ENCODE data around the gene VASN.
"Not testable (repeated sequence)": the region's sequence is repeated elsewhere in the genome, so short reads cannot be mapped to it uniquely, and the experiment has no call there.

VASN gene

DNA sequence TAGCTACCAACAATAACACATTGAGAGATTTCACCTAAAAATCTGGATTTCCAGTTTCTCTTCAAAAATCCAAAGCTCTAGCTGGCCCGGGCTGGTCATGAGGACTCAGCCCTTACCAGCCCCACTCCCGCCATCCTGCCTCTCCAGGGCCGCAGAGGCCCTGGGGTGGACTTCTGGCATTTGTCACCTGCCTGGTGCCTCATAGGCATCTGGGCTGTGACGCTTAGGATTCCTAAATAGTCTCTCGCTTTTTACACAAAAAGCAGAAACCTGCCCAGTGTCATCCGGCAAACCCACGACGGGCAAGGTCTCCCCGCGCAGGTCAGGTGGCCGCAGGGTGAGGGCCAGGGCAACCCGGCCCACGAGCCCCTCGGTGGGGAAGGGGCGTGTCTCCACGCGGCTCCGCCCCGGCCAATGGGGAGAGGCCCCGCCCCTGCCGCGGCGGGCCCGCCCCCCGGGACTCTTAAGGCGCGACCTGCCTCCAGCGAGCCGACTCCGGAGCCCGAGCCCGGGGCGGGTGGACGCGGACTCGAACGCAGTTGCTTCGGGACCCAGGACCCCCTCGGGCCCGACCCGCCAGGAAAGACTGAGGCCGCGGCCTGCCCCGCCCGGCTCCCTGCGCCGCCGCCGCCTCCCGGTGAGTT, at the start of gene VASN:
Gene VASN (plus strand): TSS at position 492 of the 644 bp plus-strand sequence. CDS start 9,030 bp downstream, outside the sequence.
- peak; percentile 91 for DNase-seq

DNA sequence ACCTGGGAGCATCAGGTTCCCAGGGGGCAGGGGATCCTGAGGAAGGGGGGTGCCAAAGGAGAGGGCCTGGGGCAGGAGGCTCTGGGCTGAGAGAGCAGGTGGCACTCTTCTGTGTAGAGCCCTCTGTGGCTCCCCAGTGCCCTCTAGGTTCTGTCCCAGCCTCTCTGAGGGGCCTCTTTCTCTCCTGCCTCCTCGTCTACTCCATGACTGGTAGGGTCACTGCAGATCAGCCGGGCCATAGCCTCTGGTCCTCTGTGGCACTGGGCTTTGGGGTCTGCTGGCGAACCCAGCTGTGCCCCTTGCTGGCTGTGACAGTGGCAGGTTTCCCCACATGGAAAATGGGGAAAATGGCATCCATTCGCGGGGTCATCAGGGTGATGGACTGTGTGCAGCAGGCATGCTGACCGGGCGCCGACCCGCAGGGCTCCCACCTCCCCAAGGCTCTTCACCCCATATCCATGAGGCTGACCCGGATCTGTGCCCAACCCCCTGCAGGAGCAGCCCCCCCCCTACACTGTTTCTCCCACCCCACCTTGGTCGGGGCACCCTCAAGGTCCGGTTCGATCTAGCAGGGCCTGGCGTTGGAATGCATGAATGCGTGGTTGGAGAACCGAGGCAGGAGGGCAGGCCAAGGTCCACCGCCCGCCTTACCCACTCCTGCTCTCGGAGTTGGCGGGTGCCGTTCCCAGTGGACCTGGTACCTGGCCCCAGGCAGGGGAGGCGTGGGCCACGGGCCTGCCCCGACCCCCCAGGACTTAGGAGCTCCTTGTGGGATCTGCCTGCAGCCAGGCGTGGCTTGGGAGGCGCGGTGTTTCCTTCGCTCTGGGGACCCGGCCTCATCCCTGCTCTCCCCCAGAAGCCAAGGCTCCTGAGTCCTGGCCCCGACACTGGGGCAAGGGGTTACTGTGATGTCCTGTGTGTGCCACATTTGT, 49.3 kb upstream of the VASN start:
- no peak for DNase-seq

- DNase-seq = no peak
Measured at GRCh38 chr16:4323071-4323844, 48.4 kb upstream of the VASN start.

DNA sequence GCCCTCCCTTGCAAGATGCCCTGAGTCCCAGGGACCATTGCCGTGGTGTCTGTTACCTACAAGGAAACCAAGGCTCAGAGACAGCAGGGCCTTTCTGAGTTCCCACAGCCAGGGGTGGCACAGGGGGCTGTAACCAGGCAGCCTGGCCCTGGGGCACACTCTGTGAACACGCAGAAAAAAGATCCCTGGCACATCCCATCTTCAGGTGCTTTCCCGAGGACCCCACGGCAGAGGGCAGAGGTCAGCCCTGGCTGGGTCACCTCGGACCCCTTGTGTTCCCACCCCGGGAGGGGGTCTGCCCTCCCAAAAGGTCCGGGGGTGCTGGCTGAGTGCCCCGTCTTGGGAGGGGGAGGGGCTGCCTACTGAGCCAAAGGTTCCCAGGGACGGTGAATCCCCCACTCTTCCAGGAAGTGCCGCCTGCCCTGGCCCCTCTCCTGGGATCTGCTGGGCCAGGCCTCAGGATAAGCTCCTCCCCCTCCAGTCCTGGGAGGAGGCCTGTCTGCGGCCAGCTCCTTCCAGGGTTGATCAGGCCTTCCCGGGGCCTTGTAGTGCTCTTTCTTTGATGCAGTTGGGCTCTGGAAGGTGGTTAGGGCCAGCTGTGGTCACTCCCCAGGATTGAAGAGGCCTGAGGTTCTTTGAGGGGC, 47.7 kb upstream of the VASN start:
- DNase-seq = peak; percentile 58

GRCh38 chr16:4324492-4325252, 47.0 kb upstream of the VASN start:
- no peak for DNase-seq

DNA sequence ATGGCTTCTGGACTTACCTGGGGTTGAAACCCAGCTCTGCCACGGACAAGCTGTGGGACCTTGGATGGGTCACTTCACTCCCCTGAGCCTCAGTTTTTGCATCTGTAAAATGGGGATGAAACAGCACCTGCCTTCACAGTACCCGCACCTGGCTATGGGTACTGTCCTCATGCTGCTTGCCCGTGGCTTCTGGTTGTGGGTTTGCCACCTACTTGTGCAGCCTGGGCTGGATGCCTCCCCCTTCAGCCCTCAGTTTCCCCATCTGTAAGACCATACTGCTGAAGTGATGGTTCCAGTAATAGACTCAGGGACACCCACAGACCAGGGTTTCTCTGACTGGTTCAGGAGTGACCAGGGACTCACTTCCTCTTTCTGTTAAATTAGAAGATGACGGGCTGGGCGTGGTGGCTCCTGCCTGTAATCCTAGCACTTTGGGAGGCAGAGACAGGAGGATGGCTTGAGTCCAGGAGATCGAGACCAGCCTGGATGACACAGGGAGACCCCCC, 46.3 kb upstream of the VASN start:
- no peak for DNase-seq

GRCh38 chr16:4327386-4328045, 44.1 kb upstream of the VASN start:
- no peak for DNase-seq

DNA sequence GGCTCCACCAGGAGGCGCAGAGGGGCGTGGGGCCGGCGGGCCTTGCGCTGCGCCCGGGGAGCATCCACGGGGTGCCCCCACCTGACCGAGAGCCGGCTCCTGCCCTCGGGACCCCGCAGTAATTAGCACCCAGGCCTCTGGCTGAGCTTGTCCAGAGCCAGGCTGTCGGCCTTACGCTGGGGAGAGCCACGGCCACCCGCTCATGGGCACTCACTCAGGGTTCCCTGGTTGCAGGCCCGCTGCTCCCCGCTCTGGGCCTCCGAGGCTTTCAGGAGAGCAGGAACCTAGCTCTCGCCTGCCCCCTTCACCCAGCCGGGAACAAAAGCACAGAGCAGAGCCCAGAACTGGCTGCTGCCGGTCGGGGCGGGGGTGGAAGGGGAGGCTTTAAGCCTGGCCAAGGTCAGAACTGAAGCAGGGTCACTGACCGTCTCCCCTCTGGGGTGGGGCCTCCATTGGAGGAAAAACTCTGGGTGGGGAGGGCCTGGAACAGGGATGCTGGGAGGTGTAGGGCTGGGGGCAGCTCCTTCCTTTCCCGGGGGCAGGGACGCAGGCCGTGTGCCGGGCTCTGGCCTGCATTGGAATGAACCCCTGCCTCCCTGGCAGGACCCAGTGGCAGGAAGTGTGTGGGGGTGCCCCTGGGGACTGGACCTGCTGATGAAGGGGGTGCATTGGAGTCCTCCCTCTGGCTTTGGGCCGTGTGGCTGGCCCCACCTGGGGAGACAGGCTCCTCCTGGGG, 43.4 kb upstream of the VASN start:
- peak; percentile 80 for DNase-seq

DNA sequence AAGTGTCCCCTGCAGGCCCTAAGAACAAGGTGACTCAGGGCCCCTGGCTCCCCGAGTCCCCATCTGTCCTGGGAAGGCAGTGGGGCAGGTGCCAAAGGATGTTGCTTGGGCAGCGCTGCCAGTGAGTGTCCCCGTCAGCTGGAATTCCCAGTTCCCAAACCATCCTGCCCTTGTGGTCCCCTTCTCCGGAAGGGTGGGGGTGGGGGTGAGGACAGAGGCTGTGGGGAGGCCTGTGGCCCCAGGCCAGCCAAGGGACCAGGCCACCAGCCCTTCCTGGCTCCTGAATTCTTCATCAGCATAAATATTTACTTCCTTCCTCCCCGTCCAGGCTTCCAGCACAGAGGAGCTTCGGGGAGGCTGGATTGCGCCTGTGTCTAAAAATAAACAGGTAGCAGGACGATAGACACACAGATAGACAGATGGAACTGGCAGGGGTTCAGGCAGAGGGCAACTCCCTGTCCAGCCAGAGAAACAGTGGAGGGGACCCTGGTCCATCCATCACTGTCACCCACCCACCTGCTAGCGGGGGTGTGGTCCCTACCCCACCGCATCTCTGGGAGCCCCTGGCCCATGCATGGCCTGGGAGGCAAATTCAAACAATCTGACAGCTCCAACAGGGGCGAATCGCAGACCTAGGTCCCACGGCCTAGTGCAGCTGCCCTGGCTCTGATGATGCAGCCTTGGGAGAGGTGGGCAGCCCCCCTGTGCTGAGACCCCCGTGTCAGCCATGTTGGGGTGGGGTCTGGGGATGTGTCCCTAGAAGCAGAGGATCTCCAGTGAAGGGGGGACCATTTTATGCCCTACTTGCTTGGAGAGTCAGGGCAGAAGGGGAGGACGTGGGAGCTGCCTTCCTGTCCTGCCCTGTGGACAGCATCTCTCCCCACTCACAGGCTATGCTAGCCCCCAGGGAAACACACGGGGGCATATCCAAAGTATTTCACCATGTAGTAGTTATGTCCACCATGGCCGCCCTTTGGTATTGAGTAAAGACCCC, 42.6 kb upstream of the VASN start:
- DNase-seq = no peak

DNA sequence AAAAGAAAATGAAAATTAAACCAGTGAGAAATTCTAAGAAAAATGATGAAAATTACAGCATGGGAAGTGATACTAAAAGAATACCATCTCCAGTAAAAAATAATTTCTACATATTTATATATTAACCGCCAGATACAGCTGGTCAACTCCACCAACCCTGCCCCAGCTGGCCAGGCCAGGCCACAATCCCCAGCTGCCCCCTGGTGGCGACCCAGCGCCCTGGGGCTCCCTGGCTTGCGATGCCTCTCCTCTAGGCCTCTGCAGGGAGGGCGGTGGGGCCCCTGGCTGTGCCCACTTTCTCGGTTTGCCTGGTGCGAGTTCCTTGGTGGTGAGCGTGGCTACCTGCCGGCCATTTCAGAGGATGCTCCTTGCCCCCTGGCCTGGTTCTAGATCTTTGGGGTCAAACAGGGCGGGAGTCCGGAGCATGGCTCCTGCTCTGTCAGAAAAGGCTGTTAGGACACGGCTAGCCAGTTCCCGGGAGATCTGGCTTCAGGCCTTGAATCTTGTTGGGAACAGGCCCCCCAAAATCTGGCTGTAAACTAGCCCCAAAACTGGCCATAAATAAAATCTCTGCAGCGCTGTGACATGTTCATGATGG, 41.3 kb upstream of the VASN start:
- DNase-seq = peak; percentile 89

DNA sequence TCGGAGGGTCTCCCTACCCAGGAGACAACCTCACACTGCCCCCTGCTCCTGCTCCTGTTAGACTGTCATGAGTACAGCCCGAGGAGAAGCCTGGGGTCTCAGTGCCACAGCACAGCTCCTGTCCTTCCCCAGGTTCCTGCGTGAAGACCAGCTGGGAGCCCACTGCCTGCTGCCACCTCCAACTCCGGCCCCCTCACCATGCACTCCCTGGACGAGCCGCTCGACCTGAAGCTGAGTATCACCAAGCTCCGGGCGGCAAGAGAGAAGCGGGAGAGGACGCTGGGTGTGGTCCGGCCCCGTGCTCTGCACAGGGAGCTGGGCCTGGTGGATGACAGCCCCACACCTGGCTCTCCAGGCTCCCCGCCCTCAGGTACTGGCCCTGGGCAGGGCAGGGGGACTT, 39.6 kb upstream of the VASN start:
- no peak for DNase-seq

- no peak for DNase-seq
Measured at GRCh38 chr16:4332623-4333307, 38.9 kb upstream of the VASN start.

DNA sequence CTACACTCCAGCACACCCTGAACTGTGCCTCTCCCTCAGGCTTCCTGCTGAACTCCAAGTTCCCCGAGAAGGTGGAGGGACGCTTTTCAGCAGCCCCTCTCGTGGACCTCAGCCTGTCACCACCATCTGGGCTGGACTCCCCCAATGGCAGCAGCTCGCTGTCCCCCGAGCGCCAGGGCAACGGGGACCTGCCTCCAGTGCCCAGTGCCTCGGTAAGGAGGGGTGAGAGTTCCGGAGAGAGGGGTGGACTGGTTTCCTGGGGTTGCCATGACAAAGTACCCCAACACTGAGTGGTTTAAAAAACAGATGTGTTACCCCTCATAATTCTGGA, 38.4 kb upstream of the VASN start:
- no peak for DNase-seq

DNA sequence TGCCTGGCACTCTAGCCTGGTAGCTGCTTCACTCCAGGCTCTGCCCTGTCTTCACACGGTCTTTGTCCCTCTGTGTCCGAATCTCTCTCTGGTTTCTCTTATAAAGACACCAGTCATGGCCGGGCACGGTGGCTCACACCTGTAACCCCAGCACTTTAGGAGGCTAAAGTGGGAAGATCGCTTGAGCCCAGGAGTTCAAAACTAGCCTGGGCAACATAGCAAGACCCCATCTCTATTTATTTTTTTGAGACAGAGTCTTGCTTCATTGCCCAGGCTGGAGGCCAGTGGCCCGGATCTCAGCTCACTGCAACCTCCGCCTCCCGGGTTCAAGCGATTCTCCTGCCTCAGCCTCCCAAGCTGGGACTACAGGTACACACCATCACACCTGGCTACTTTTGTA, 37.9 kb upstream of the VASN start:
- DNase-seq = not testable (repeated sequence)

GRCh38 chr16:4334724-4335495, 36.7 kb upstream of the VASN start:
- DNase-seq = no peak

DNA sequence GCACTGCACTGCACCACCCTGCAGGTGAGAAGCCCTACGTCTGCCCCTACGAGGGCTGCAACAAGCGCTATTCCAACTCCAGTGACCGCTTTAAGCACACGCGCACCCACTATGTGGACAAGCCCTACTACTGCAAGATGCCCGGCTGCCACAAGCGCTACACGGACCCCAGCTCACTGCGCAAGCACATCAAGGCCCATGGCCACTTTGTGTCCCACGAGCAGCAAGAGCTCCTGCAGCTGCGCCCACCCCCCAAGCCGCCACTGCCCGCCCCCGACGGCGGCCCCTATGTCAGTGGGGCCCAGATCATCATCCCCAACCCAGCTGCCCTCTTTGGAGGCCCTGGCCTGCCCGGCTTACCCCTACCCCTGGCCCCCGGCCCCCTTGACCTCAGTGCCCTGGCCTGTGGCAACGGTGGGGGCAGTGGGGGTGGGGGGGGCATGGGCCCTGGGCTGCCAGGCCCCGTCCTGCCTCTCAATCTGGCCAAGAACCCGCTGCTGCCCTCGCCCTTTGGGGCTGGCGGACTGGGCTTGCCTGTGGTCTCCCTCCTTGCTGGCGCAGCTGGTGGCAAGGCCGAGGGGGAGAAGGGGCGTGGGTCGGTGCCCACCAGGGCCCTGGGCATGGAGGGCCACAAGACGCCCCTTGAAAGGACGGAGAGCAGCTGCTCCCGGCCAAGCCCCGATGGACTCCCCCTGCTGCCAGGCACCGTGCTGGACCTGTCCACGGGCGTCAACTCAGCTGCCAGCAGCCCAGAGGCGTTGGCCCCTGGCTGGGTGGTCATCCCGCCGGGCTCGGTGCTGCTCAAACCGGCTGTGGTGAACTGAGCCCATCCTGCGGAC, 34.7 kb upstream of the VASN start:
- no peak for DNase-seq

All from activated CD8-positive, alpha-beta memory T cell treated with anti-CD3 and anti-CD28 coated beads for 24 hours (primary cell).